IMR-90 (cell line): ENCODE data around the gene PRR23B. TPM values are rescaled to one million over a fixed set of nuclear protein-coding genes. Genes with fewer than 3 reads are reported as not detected.

ENCODE experiments used
- ATAC-seq: fragments of 200-7000 bp; cut with Tn5 transposase; 2 replicates; pipeline ENCODE4 v1.9.1; 2020; ENCODE audit warnings: low read depth, mild to moderate bottlenecking, moderate library complexity
- BruUV-seq: library from RNA; stranded (reverse); fragments of 400-500 nt; replicated peaks from 2 replicates; lab custom pipeline; 2021; lab: Mats Ljungman, UMichigan
- CTCF ChIA-PET: fragments of 300-600 bp; formaldehyde crosslinking; extraction: SDS; loops from one replicate; lab custom pipeline; 2021; ENCODE audit warnings: antibody characterized with exemption; lab: Yijun Ruan, JAX
- POLR2A ChIA-PET: fragments of 300-600 bp; sonication (Branson Sonifier 250); formaldehyde crosslinking; loops from one replicate; lab custom pipeline; 2022; ENCODE audit warnings: antibody characterized with exemption; ENCODE audit not compliant: unreplicated experiment; lab: Charles Lee
- DNase-seq: peaks from one replicate; pipeline ENCODE4 v3.0.0; 2013
- H2AFZ ChIP-seq: replicated peaks from 2 replicates; pipeline ENCODE3; 2013; ENCODE audit warnings: low read length, mild to moderate bottlenecking; ENCODE audit not compliant: poor library complexity
- H2AK5ac ChIP-seq: 2 replicates; pipeline ENCODE4 v1.6.1; 2013; ENCODE audit warnings: low read depth, low read length, inconsistent platforms
- H2AK9ac ChIP-seq: replicated peaks from 2 replicates; pipeline ENCODE3; 2013; ENCODE audit warnings: mild to moderate bottlenecking, low read depth, low read length, moderate library complexity; ENCODE audit not compliant: poor library complexity
- H2BK120ac ChIP-seq: 2 replicates; pipeline ENCODE4 v1.6.1; 2013; ENCODE audit warnings: low read depth, low read length, inconsistent platforms
- H2BK15ac ChIP-seq: 3 replicates; pipeline ENCODE4 v1.6.1; 2013; ENCODE audit warnings: low read depth, low read length, inconsistent platforms
- H2BK20ac ChIP-seq: 2 replicates; pipeline ENCODE4 v1.6.1; 2013; ENCODE audit warnings: low read depth, mild to moderate bottlenecking, inconsistent platforms, low read length, moderate library complexity
- H2BK5ac ChIP-seq: 2 replicates; pipeline ENCODE4 v1.6.1; 2013; ENCODE audit warnings: mild to moderate bottlenecking, low read depth, low read length, inconsistent platforms; ENCODE audit not compliant: poor library complexity, severe bottlenecking
- H3K14ac ChIP-seq: replicated peaks from 2 replicates; pipeline ENCODE4 v1.6.1; 2013; ENCODE audit warnings: low read depth, low read length, inconsistent platforms
- H3K18ac ChIP-seq: 2 replicates; pipeline ENCODE4 v1.6.1; 2013; ENCODE audit warnings: low read depth, low read length, control low read depth
- H3K23ac ChIP-seq: 2 replicates; pipeline ENCODE4 v1.6.1; 2013; ENCODE audit warnings: low read depth, low read length, inconsistent platforms
- H3K27ac ChIP-seq: 2 replicates; pipeline ENCODE4 v1.5.1; 2013; ENCODE audit warnings: mild to moderate bottlenecking, control low read depth, low read length; ENCODE audit not compliant: insufficient read depth
- H3K27me3 ChIP-seq: 2 replicates; pipeline ENCODE4 v1.6.1; 2013; ENCODE audit warnings: low read length; ENCODE audit not compliant: control insufficient read depth, insufficient read depth
- H3K36me3 ChIP-seq: 2 replicates; pipeline ENCODE4 v1.6.1; 2013; ENCODE audit warnings: low read length, mixed read lengths; ENCODE audit not compliant: control insufficient read depth, insufficient read depth
- H3K4ac ChIP-seq: 2 replicates; pipeline ENCODE4 v1.6.1; 2013; ENCODE audit warnings: low read depth, low read length, inconsistent platforms
- H3K4me1 ChIP-seq: 2 replicates; pipeline ENCODE4 v1.6.1; 2013; ENCODE audit warnings: low read length, mixed read lengths; ENCODE audit not compliant: control insufficient read depth, insufficient read depth
- H3K4me2 ChIP-seq: 2 replicates; pipeline ENCODE4 v1.6.1; 2013; ENCODE audit warnings: low read depth, mild to moderate bottlenecking, control low read depth, low read length, moderate library complexity
- H3K4me3 ChIP-seq: 2 replicates; pipeline ENCODE4 v1.5.1; 2013; ENCODE audit warnings: low read depth, mild to moderate bottlenecking, control low read depth, low read length, moderate library complexity; ENCODE audit not compliant: insufficient read depth
- H3K56ac ChIP-seq: 2 replicates; pipeline ENCODE4 v1.6.1; 2013; ENCODE audit warnings: low read length, inconsistent platforms; ENCODE audit not compliant: insufficient read depth; ENCODE audit errors: extremely low read depth
- H3K79me1 ChIP-seq, 2 experiments: 2 replicates each; pipeline ENCODE4 v1.6.1; 2013; ENCODE audit warnings: low read length in 2 of 2, inconsistent platforms in 1 of 2, low read depth in 1 of 2
- H3K9ac ChIP-seq: 2 replicates; pipeline ENCODE4 v1.6.1; 2013; ENCODE audit warnings: low read depth, low read length, control low read depth
- H3K9me1 ChIP-seq: 2 replicates; pipeline ENCODE4 v1.6.1; 2013; ENCODE audit warnings: low read length, inconsistent platforms; ENCODE audit not compliant: insufficient read depth
- H3K9me3 ChIP-seq: 2 replicates; pipeline ENCODE4 v1.6.1; 2013; ENCODE audit warnings: low read length; ENCODE audit not compliant: control insufficient read depth, insufficient read depth
- H4K20me1 ChIP-seq: 2 replicates; pipeline ENCODE4 v1.6.1; 2013; ENCODE audit warnings: low read length, inconsistent platforms; ENCODE audit not compliant: insufficient read depth
- H4K5ac ChIP-seq: 2 replicates; pipeline ENCODE4 v1.6.1; 2013; ENCODE audit warnings: mild to moderate bottlenecking, low read depth, low read length, control low read depth
- H4K8ac ChIP-seq, 2 experiments: 2 replicates each; pipeline ENCODE4 v1.6.1; 2013; ENCODE audit warnings: low read depth in 2 of 2, low read length in 2 of 2, control low read depth in 1 of 2, inconsistent platforms in 1 of 2
- H4K91ac ChIP-seq: 2 replicates; pipeline ENCODE4 v1.6.1; 2013; ENCODE audit warnings: low read depth, low read length, inconsistent platforms; ENCODE audit not compliant: insufficient read depth
- BHLHE40 ChIP-seq: fragments of 150-350 bp; IDR thresholded peaks from 2 replicates; pipeline ENCODE4 v1.6.1; 2016; ENCODE audit warnings: mild to moderate bottlenecking, low read depth, low read length
- CEBPB ChIP-seq: IDR thresholded peaks from 2 replicates; pipeline ENCODE4 v1.6.1; 2012; ENCODE audit warnings: low read depth, low read length, improper control_type of control experiment
- CTCF ChIP-seq: conservative IDR thresholded peaks from 2 replicates; pipeline ENCODE4 v1.5.1; 2012; ENCODE audit warnings: mild to moderate bottlenecking, low read depth, low read length, improper control_type of control experiment
- ELK1 ChIP-seq: fragments of 150-350 bp; IDR thresholded peaks from 2 replicates; pipeline ENCODE4 v1.6.1; 2016; ENCODE audit warnings: low read depth, mild to moderate bottlenecking, low read length, moderate library complexity, borderline replicate concordance
- FOS ChIP-seq: fragments of 150-350 bp; IDR thresholded peaks from 2 replicates; pipeline ENCODE4 v1.6.1; 2016; ENCODE audit warnings: low read depth, low read length
- MAZ ChIP-seq: IDR thresholded peaks from 2 replicates; pipeline ENCODE4 v1.6.1; 2012; ENCODE audit warnings: low read depth, mild to moderate bottlenecking, low read length, improper control_type of control experiment, moderate library complexity, borderline replicate concordance
- MXI1 ChIP-seq: IDR thresholded peaks from 2 replicates; pipeline ENCODE4 v1.6.1; 2012; ENCODE audit warnings: low read depth, mild to moderate bottlenecking, low read length, moderate library complexity, borderline replicate concordance
- POLR2A ChIP-seq: IDR thresholded peaks from 2 replicates; pipeline ENCODE4 v1.6.1; 2012; ENCODE audit warnings: mild to moderate bottlenecking, low read depth, low read length
- RAD21 ChIP-seq: IDR thresholded peaks from 2 replicates; pipeline ENCODE4 v1.6.1; 2012; ENCODE audit warnings: low read length, improper control_type of control experiment
- RCOR1 ChIP-seq: IDR thresholded peaks from 2 replicates; pipeline ENCODE4 v1.6.1; 2012; ENCODE audit warnings: mild to moderate bottlenecking, low read length, improper control_type of control experiment; ENCODE audit not compliant: insufficient replicate concordance
- SMC3 ChIP-seq: fragments of 150-350 bp; IDR thresholded peaks from 2 replicates; pipeline ENCODE4 v1.6.1; 2016; ENCODE audit warnings: low read depth, mild to moderate bottlenecking, antibody characterized with exemption, low read length, moderate library complexity
- USF2 ChIP-seq: fragments of 150-350 bp; IDR thresholded peaks from 2 replicates; pipeline ENCODE4 v1.6.1; 2017; ENCODE audit warnings: mild to moderate bottlenecking, antibody characterized with exemption, low read length, low read depth
- WGBS, 2 experiments: methylation state at CpG; one replicate each; pipeline versions ENCODE4 v1.1.5 to v1.1.7; 2013; ENCODE audit warnings: missing lambda C conversion rate in 2 of 2; ENCODE audit not compliant: insufficient read length in 1 of 2; ENCODE audit errors: extremely low coverage in 2 of 2; 5-methylcytosine and 5-hydroxymethylcytosine counted together
- dilution Hi-C: fragments of 300-500 bp; cut with HindIII; formaldehyde crosslinking; loops from one replicate; pipeline ENCODE4 v1.14.3; 2018; ENCODE audit warnings: low sequenced_read_pairs; ENCODE audit not compliant: unreplicated experiment
- in situ Hi-C: fragments of 300-500 bp; cut with MboI; formaldehyde crosslinking; loops from 3 replicates; pipeline ENCODE4 v1.14.3; 2019; ENCODE audit warnings: low sequenced_read_pairs, inconsistent platforms, mixed read lengths
- intact Hi-C: fragments of 100-400 bp; cut with micrococcal nuclease; formaldehyde crosslinking; loops from 2 replicates; pipeline ENCODE4 v1.10.0; 2022
- polyA plus RNA-seq, 3 experiments: library from polyadenylated mRNA; depleted of rRNA; stranded (reverse); fragments of >200 nt; gene quantifications; 2 replicates each; pipeline ENCODE4 v1.2.3, GENCODE V29; 2012; ENCODE audit warnings: low replicate concordance in 1 of 3
- total RNA-seq: library from RNA; depleted of rRNA; stranded (reverse); fragments of >200 nt; gene quantifications from 2 replicates; pipeline ENCODE4 v1.2.3, GENCODE V29; 2012

PRR23B gene
- total and polyA plus RNA-seq, 2 of the 4 experiments (the other 2 are of a cell fraction) = not detected

- no peak for ATAC-seq
- intact Hi-C loops (no loop called here), dilution Hi-C loops (no loop called here), in situ Hi-C loops (no loop called here)
- Histone ChIP-seq H2BK120ac (no peak overlapping the region), H3K4ac (no peak overlapping the region), H2AK9ac (no peak overlapping the region), H2AK5ac (no peak overlapping the region), H2BK20ac (no peak overlapping the region), H3K36me3 (no peaks in the 10 kb centered on the region), H3K56ac (no peak overlapping the region), H3K14ac (no peak overlapping the region), H4K5ac (no peak overlapping the region), H3K4me3 (no peak overlapping the region), H3K27ac (no peak overlapping the region), H4K91ac (no peak overlapping the region), H3K9me1 (no peaks in the 10 kb centered on the region), H4K8ac (no peak overlapping the region), H3K23ac (no peak overlapping the region), H2BK5ac (no peak overlapping the region), H4K20me1 (no peaks in the 10 kb centered on the region), H3K18ac (no peak overlapping the region), H3K4me2 (no peak overlapping the region), H2BK15ac (no peak overlapping the region), H3K9ac (no peak overlapping the region), H2AFZ (no peak overlapping the region), H3K9me3 (peaks cover 5% of the 10 kb centered on the region; the same call in 1 of the 2 replicates), H3K79me1 (no peaks in the 10 kb centered on the region), H3K4me1 (no peaks in the 10 kb centered on the region), H3K27me3 (no peaks in the 10 kb centered on the region)
- CTCF ChIA-PET = no interaction called here
- no peak for TF ChIP-seq ELK1
- no peak for TF ChIP-seq MAZ
- no peak for TF ChIP-seq CEBPB
- TF ChIP-seq RAD21 = no peak
- no peak for TF ChIP-seq MXI1
- no peak for TF ChIP-seq BHLHE40
- TF ChIP-seq RCOR1 = no peak
- no peak for TF ChIP-seq FOS
- no peak for TF ChIP-seq CTCF
- TF ChIP-seq POLR2A = no peak
- TF ChIP-seq SMC3 = no peak
- no peak for TF ChIP-seq USF2
- no TSS peak for BruUV-seq
- DNase-seq = no peak
- 61% methylated on average over 40 of the region's 81 CpGs; no CpG with 5 or more reads in 1 of the 2 experiments for WGBS, 2 experiments
- POLR2A ChIA-PET = no interaction called here
Observed at GRCh38 chr3:139020036-139020867, 474 bp downstream of the PRR23B start.
